Glomerular endothelial cell (primary cell): ENCODE measurements around the gene MYCL. TPM values are rescaled to one million over a fixed set of nuclear protein-coding genes. Genes with fewer than 3 reads are reported as not detected.
"Not testable (repeated sequence)": the region's sequence is repeated elsewhere in the genome, so short reads cannot be mapped to it uniquely, and the experiment has no call there.

ENCODE experiments used
- DNase-seq: peaks from one replicate; pipeline ENCODE4 v3.0.0-alpha.2; 2011; ENCODE audit warnings: low read depth, low spot score; ENCODE audit errors: extremely low read depth
- total RNA-seq: library from RNA; depleted of rRNA; stranded (reverse); fragments of >200 nt; gene quantifications from 2 replicates; pipeline ENCODE4 v1.2.3, GENCODE V29; 2015

Gene MYCL
- total RNA-seq, 1 donor from 2014 or later, result 3.3 TPM

DNA sequence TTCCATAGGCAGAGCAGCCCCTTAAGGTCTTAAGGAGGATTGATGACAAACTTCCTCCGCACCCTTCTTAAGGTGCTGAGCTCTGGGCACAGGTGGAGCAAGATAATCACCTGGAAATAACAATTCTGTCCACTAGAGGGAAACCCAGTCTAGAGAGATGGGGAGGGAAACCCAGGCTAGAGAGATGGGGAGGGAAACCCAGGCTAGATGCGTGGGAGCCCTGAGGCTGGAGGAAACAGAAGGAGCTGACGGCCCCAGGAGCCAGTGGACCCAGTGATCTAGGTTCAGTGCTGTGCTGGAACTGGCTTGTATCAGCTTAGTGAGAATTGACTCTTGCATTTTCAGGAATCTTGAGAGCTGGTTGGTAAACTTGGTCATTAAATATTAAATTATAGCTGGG is 17.8 kb upstream of the MYCL start:
- DNase-seq, result no peak

DNA sequence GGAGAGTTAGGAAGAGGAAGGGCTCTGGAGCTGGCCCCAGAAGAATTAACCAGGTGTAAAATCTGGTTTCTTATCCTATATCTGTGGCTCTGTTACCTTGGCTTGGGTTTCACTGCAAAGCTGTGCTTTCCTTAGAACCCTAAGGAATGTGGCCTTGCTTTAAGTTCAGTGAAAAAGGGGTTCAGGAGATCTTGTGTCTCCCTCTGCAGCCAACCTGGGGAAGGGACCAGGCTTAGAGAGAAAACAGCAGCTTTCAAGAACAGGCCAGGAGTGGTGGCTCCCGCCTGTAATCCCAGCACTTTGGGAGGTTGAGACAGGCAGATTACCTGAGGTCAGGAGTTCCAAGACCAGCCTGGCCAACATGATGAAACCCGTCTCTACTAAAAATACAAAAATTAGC is 16.1 kb upstream of the MYCL start:
- no peak for DNase-seq

DNA sequence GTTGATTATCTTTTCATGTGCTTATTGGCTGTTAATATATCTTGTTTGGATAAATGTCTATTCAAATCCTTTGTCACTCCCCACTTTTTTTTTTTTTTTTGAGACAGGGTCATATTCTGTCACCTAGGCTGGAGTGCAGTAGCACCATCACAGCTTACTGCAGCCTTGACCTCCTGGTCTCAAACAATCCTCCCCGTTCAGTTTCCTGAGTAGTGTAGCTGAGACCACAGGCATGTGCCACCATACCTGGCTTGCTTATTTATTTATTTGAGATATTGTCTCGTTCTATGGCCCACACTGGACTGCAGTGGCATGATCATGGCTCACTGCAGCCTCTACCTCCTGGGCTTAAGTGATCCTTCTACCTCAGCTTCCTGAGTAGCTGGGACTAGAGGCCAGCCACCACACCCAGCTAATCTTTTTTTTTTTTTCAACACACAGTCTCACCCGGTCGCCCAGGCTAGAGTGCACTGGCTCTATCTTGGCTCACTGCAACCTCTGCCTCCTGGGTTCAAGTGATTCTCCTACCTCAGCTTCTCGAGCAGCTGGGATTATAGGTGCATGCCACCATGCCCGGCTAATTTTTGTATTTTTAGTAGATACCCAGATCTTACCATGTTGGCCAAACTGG is 13.9 kb upstream of the MYCL start:
- DNase-seq, result no peak

DNA sequence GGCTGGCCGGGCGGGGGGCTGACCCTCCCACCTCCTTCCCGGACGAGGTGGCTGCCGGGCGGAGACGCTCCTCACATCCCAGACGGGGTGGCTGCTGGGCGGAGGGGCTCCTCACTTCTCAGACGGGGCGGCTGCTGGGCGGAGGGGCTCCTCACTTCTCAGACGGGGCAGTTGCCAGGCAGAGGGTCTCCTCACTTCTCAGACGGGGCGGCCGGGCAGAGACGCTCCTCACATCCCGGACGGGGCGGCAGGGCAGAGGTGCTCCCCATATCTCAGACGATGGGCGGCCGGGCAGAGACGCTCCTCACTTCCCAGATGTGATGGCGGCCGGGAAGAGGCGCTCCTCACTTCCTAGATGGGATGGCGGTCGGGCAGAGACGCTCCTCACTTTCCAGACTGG is 11.4 kb upstream of the MYCL start:
- DNase-seq, result not testable (repeated sequence)

DNA sequence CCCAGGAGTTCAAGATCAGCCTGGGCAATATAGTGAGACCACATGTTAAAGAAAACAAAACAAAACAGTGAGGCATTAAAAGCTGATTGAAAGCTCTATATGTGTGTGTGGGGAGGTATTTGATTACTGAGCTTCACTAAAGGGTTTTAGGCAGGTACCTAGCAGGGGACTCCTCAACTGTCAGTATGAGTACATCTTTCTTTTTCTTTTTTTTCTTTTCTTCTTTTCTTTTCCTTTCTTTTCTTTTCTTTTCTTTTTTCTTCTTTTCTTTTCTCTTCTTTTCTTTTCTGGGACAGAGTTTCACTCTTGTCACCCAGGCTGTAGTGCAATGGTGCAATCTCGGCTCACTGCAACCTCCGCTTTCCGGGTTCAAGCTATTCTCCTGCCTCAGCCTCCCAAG is 8.5 kb upstream of the MYCL start:
- DNase-seq, result no peak

DNA sequence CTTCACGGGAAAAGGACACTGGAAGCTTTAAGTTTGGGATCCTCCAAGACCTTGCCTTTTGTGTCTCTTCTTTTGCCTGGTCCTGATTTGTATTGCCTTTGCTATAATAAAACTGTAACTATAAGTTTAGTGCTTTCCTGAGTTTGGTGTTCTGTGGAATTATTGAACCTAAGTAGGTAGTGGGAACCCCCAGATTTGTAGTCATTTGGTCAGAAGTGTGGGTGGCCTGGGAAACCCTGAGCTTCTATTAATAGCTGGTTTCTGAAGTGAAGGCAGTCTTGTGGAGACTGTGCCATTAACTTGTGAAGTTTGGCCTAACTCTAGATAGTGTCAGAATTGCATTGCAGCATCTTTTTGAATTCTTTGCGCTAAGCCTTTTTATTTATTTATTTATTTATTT is 6.8 kb upstream of the MYCL start:
- no peak for DNase-seq

DNA sequence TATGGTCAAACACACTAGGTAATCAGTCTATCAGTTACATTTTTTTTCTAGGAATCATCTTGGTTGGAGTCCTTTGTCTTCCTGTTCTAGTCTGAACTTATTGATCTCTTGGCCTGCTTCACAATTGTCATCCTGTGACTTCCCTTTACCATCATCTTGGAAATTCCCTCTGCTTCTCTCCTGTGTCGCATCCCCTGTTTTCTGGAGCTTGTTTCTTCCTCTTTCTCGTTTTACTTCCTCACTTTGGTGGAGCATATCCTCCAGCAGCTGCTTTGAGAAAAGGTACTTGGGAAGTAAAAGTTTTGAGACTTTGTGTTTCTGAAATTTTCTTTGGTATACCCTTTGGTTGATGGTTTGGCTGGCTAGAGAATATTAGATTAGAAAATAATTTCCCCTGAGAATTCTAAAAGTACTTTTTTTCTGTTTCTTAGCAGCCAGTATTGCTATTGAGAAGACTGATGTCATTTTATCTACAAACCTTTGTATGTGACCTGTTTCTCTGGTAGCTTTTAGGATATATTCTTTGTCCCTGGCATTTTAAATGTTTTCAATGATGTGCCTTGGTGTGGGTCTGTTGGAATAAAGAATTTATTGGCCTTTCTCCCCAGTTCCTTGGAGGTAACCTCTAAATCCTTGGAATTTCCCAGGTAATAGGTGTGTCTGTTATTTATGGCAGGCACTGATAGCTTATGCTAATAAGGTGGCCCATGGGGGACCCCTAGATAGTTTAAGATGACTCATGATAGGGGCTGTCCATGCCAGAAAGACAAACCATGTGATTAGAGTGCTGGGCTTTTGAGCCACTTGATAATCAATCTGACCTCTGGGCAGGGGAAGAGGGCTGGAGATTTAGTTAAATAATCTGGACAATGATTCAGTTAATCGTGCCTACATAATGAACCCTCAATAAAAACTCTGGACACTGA is 6.1 kb upstream of the MYCL start:
- no peak for DNase-seq

DNA sequence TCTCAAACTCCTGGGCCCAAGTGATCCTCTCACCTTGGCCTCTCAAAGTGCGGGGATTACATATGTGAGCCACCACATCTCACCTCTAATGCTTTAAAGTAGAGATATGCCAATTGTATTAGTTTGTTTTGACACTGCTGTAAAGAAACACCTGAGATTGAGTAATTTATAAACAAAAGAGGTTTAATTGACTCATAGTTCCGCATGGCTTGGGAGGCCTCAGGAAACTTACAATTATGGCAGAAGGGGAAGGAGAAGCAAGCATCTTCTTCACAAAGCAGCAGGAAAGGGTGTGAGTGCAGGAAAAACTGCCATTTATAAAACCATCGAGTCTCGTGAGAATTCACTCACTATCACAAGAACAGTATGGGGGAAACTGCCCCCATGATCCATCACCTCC is 3.5 kb upstream of the MYCL start:
- no peak for DNase-seq

DNA sequence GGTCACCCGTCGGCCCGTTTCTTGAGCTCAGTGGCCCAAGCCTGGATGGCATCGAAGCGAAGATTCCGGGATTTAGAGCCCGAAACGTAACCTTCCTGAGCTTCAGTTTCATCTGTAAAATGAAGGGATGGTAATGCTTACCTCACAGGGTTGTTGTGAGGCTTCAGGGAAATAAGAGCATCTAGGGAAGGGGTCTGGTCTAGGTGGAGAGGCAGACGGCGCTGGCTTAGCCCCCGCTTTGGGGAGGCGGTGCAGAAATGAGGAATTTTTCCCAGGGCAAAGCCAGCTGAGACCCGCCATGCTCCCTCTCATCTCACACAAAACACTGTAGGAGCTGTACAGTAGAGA is 717 bp upstream of the MYCL start:
- DNase-seq, result no peak

DNA sequence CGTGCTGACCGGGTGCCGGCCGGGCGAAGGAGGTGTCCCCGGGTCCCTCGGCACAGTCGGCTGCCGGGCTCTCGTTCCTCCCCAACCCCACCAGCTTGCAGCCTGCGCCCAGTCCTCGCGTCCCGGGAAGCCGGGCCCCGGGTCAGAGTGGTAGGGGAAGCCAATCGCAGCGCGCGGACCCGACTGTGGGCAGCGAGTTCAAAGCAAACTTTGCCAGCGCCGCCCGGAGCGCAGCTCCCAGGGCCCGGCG is 328 bp downstream of the MYCL start:
- no peak for DNase-seq

DNA sequence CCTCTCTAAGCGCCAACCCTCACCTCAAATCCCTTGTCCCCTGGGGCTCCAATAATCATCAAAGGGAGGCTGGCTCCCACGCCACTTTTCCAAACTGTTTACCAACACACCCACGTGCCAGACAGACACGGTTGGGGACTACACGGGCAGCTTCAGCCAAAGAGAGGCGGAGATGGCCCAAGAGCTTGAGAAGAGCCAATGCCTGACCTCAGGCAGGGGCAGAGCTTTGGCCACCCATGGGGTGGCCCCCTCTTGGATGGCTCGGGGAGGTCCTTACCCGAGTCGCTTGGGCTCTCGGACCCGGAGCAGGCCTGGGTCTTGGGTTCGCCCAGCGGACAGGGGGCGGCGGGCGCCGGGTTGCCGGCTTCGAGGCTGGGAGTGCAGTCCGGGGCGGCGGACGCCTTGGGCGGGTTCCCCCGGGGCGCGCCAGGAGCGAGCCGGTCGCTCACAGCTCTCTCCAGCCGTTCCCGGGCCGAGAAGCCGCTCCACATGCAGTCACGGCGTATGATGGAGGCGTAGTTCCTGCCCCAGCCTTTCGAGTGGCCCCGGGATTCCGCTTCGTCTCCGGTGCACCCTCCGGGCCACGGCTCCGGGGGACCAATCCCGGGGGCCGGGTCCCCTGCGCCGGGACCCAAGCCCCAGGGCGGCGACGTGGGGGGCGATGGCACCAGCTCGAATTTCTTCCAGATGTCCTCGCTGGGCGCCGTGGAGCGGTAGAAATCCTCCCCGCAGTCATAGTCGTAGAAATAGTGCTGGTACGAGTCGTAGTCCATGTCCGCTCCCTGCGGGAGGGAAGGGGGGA is 854 bp downstream of the MYCL start:
- DNase-seq, result no peak

DNA sequence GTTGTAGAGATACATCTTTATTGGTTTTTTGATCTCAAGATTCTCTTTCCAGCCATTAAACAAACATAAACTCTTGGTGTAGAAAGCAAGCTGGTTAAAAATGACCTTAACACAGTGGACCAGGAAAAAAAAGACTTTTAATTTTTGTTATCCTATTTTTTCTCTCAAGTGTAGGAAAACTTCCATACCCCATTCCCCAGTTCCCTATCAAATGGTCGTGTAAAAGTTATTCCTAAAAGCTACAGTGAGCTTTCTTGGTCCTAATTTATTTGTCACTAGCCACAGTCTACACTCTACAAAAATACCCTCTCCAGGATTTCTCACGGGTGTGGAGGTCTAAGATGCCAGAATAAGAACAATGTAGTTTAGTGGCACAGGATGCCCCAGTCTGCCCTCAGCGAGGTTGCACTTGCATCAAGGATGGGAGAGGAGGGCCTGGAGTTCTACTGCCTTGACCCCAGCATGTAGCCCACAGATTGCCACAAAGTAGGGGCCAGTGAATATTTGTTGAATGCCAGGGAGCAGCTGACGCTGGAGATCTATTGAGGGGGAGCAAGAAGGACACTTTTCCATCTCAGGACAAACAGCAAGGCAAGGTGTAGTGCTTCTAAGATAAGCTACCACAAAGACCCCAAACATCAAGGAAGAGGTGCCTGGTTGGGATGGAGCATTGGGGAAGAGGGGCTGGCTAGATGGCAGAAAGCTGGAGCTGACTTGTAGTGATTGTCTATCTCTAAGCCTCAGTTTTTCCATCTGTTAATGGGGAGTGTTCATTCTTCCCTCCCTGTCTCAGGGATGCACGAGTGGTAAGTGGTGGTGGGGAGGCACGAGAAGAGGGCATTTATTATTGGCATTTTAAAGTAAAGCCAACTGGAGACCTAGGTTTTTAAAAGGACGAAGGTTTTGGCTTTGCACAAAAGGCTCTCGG is 1.8 kb downstream of the MYCL start:
- no peak for DNase-seq

DNA sequence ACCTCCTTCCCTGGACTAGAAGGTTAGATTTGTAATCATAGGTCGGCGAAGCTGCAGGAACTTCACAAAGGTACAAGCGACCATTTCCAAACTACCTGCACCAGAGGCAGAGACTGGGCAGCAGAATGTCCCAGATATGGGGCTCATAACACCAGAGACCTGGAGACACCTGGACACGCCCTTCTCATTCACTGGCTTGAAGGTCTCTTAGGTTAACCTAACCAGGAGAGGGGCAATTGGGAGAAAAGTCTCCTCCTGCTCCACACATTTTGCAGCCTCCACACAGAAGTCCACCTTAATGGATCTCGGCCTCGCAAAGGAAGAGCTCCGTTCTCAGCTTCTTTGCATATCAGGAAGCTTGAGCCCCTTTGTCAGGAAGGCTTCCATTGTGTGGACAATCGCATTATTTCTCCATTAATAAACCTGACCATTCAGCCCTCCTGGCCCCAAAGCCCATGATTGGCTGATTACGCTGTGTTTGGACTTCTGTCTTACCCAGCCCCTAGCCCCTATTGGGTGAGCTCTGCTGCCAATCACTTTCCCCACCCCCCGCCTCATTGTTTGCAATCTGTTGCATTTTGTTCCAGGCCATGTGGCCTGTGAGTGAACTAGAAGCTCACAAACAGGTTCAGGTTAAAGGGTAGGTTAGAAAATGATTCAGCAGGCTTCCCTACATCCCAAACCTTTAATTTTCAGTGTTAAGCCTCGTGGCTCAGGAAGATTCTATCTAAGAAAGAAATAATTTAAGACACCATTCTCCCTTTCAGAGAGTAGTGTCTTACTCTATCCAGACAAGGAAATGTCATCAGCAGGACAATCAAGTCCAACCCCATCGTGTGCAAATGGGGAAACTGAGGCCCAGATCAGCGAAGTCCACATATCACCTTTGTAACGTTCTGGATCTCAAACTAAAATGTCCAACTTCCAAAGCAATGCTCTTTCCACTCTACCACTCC is 2.8 kb downstream of the MYCL start:
- DNase-seq, result peak; percentile 52

DNA sequence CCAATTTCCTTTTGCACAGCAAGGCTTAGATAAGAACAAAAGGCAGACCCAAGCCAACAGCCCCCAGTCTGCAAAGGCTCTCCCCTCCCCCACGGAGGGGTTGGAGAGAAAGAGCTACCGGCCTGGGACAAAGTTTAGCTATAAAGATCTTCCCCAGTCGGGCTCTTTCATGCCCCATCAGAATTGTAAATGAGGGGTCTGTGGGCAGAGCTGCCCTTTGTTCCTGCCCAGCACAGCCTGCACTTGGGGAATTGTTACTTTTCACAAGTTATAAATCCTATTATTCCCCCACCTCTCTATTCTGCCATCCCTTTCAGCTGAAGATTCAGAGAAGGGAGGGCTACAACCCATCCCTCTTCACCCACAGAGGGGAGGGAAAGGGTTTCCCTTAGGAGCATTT is 3.5 kb downstream of the MYCL start:
- DNase-seq, result no peak

DNA sequence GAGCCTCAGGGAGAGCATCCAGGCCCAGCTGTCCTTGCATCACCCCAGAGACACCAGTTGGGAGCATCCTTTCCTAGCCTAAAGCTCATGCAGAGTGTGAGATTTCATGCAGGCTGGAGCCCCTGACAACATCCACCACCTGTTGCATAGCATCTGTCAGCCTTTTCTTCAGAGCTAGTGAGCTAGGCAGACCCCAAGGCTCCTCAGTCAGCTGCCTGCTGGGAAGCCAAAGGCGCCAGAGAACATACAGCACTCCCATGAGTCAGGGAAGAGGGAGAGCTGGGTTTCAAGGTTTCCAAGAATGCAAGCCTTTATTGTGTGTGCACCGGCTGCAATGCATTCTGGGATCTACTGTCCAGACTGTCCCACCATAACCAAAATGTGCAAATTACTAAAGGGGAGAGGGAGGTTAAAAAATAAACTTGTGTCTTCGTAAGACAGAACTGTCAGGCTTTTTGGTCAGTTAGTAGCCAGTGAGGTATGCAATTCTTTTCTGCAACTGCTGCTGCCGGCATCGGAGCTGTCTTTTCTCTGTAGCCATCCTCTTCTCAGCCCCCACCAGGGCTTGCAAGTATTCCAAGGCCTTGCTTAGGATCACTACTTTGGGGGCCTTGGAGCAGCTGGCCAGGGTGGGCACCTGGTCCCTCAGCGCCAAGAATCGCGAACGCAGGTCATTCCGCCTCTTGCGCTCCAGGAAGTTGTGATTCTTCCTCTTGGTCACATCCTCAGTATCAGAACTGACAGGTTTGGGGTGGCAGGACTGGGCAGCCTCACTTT is 4.6 kb downstream of the MYCL start:
- no peak for DNase-seq

DNA sequence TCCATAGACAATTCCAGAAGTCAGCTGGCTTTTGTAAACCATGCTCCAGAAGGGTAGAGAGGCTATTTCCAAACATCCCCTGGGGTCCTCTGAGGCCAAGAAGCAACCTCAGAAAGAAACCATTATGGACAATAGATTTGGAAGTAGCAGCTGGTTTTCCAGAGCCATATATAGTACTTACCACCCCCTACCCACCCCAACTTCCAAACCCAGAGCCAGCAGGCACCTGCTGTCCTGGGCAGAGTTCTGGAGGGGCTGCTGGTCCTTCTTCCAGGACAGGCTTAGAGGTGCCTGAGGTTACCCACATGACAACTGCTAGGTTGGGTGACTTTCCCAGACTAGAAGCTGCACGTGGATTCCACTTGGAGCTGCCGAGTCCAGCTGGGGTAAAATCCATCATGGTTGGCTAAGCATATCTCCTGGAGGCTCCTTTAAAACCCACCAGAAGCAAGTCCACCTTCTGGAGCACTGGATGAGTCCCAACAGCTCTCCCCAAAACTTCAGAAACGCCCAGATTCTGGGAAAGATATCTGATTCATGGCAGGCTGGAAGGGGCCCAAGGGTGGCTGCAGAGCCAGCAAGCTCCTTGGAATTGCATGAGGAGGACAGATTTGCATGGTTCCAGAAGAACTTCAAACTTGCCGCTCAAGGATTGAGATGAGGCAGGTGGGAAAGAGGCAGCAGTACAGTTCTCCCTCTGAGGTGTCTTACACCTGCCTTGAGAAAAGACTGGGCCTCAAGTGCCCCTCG is 5.8 kb downstream of the MYCL start:
- DNase-seq, result no peak

DNA sequence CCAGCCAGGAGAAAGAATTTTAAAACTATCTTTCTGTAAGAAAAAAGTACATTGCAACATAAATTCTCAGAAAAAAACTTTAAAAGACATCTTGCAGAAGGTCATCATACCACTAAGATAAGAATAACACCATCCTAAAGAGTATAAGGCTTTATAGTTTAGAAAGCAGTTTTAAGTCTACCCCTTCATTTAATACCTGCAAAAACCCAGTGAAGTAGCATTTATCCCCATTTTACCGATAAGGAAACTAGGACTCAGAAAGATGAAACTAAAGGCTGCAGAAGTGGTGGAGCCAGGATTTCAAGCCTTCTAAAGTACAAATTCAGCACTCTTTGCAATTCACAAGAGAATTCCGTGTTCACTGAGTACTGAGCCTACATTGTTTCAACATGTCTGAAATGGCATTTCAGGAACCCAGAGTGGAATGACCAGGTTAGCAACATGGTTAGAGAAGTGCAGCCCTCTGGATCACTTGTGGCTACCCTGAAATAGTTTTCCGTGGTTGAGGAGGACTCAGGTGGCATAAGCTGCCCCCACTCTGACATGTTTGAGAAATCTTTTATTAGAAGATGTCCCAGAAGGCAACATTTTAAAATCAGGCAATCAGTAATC is 6.7 kb downstream of the MYCL start:
- DNase-seq, result no peak
